ENCODE results near the gene CPLX4. TPM values are rescaled to one million over a fixed set of nuclear protein-coding genes. Genes with fewer than 3 reads are reported as not detected.
"Not testable (repeated sequence)": the region's sequence is repeated elsewhere in the genome, so short reads cannot be mapped to it uniquely, and the experiment has no call there.

The CPLX4 gene
- total RNA-seq, 1 donor from 2014 or later = not detected

GRCh38 chr18:59263661-59264060 is 54.8 kb downstream of the CPLX4 start:
- intact Hi-C loops (cut with DNase I) = no loop called here
- H3K27me3 ChIP-seq = no peaks in the 10 kb centered on the region
- no peak for DNase-seq (ENCODE audit: low spot score in 2 of 2)

GRCh38 chr18:59262243-59262642 is 56.2 kb downstream of the CPLX4 start:
- H3K4me3 ChIP-seq; intact Hi-C loops (cut with DNase I); H3K36me3 ChIP-seq; H3K9me3 ChIP-seq; DNase-seq (ENCODE audit: low spot score in 2 of 2); H3K27me3 ChIP-seq; H3K4me1 ChIP-seq; H3K27ac ChIP-seq: not testable (repeated sequence)

More at GRCh38 chr18:59263661-59264060, 54.8 kb downstream of the CPLX4 start:
- no peaks in the 10 kb centered on the region for H3K9me3 ChIP-seq
- no peaks in the 10 kb centered on the region for H3K4me1 ChIP-seq
- H3K4me3 ChIP-seq = no peak overlapping the region
- H3K27ac ChIP-seq = no peak overlapping the region
- H3K36me3 ChIP-seq = no peaks in the 10 kb centered on the region
- TF ChIP-seq CTCF (IDR thresholded peaks at IDR 0.05) = no peak

- H3K27ac ChIP-seq; H3K9me3 ChIP-seq; H3K4me3 ChIP-seq; H3K36me3 ChIP-seq; H3K4me1 ChIP-seq; DNase-seq (ENCODE audit: low spot score in 2 of 2); intact Hi-C loops (cut with DNase I); H3K27me3 ChIP-seq: not testable (repeated sequence)
Observed at GRCh38 chr18:59261842-59262241, 56.6 kb downstream of the CPLX4 start.

- intact Hi-C loops (cut with DNase I); DNase-seq (ENCODE audit: low spot score in 2 of 2); H3K9me3 ChIP-seq: not testable (repeated sequence)
Observed at GRCh38 chr18:59255491-59255890, 63.0 kb downstream of the CPLX4 start.

GRCh38 chr18:59249199-59249774 is 69.2 kb downstream of the CPLX4 start:
- Histone ChIP-seq H3K4me1 (no peaks in the 10 kb centered on the region), H3K4me3 (no peak overlapping the region), H3K27ac (no peak overlapping the region), H3K9me3 (no peaks in the 10 kb centered on the region), H3K27me3 (no peaks in the 10 kb centered on the region), H3K36me3 (no peaks in the 10 kb centered on the region)
- no peak for DNase-seq (ENCODE audit: low spot score in 2 of 2)
- TF ChIP-seq CTCF (IDR thresholded peaks at IDR 0.05) = peak; percentile 17 to 60 (median 55)
- intact Hi-C loops (cut with DNase I) = loop anchor here (2.0 kb wide), 1 partner anchor 154 kb away; no protein-coding TSS in a partner anchor

More at GRCh38 chr18:59255491-59255890, 63.0 kb downstream of the CPLX4 start:
- H3K4me1 ChIP-seq, H3K36me3 ChIP-seq, H3K27me3 ChIP-seq, H3K4me3 ChIP-seq, H3K27ac ChIP-seq: not testable (repeated sequence)

GRCh38 chr18:59246796-59247195 is 71.7 kb downstream of the CPLX4 start:
- Histone ChIP-seq H3K27ac (no peak overlapping the region), H3K36me3 (no peaks in the 10 kb centered on the region), H3K4me1 (no peaks in the 10 kb centered on the region), H3K9me3 (no peaks in the 10 kb centered on the region), H3K27me3 (no peaks in the 10 kb centered on the region), H3K4me3 (no peak overlapping the region)
- TF ChIP-seq CTCF (IDR thresholded peaks at IDR 0.05) = no peak
- intact Hi-C loops (cut with DNase I) = no loop called here
- no peak for DNase-seq (ENCODE audit: low spot score in 2 of 2)

Other genes starting within 250 kb of the CPLX4 start
- 6.2 TPM for gene SEC11C, start 178.8 kb downstream of the CPLX4 start, total RNA-seq
- not detected for gene GRP, start 98.5 kb downstream of the CPLX4 start, total RNA-seq
- not detected for gene RAX, start 45.2 kb downstream of the CPLX4 start, total RNA-seq
- 60.8 TPM for gene LMAN1, start 40.6 kb upstream of the CPLX4 start, total RNA-seq

Data from ascending aorta (tissue), 2 donors.